Measurements from ENCODE around the gene RFFL. TPM values are rescaled to one million over a fixed set of nuclear protein-coding genes. Genes with fewer than 3 reads are reported as not detected.

Gene RFFL
- polyA plus RNA-seq, 1 donor from 2014 or later = 6.6 TPM

- no peaks in the 10 kb centered on the region for H3K9me3 ChIP-seq (ENCODE audit: low read length)
- no peak overlapping the region for H3K27ac ChIP-seq (ENCODE audit: low read length)
- no peak for TF ChIP-seq CTCF (IDR thresholded peaks at IDR 0.05; ENCODE audit: poor library complexity, severe bottlenecking)
- TF ChIP-seq POLR2AphosphoS5 (IDR thresholded peaks at IDR 0.05) = no peak
- TF ChIP-seq EZH2 (IDR thresholded peaks at IDR 0.05; ENCODE audit: borderline replicate concordance, insufficient read depth, low read length, poor library complexity, severe bottlenecking) = no peak
- TF ChIP-seq EP300 (conservative IDR thresholded peaks at IDR 0.05; ENCODE audit: poor library complexity, severe bottlenecking) = no peak
- TF ChIP-seq REST (IDR thresholded peaks at IDR 0.05; ENCODE audit: borderline replicate concordance) = no peak
- no peaks in the 10 kb centered on the region for H4K20me1 ChIP-seq (ENCODE audit: insufficient read depth)
- H3K36me3 ChIP-seq (ENCODE audit: insufficient read depth, low read length) = peaks cover 10% of the 10 kb centered on the region
- no peaks in the 10 kb centered on the region for H3K79me2 ChIP-seq (replicated peaks; ENCODE audit: insufficient read depth, low read length)
- H3K27me3 ChIP-seq (ENCODE audit: insufficient read depth, low read depth, low read length) = no peaks in the 10 kb centered on the region
- no peak overlapping the region for H3K9ac ChIP-seq (ENCODE audit: low read length)
- no peak overlapping the region for H3K4me2 ChIP-seq (ENCODE audit: low read length)
- H2AFZ ChIP-seq (ENCODE audit: low read depth, low read length) = no peak overlapping the region
- no peak overlapping the region for H3K4me3 ChIP-seq (ENCODE audit: low read length)
- H3F3A ChIP-seq (ENCODE audit: insufficient read depth, low read length, poor library complexity, severe bottlenecking) = no peaks in the 10 kb centered on the region
- no peaks in the 10 kb centered on the region for H3K9me2 ChIP-seq (ENCODE audit: insufficient read depth, low read length)
Observed at GRCh38 chr17:35017021-35017420, 46.5 kb downstream of the RFFL start.

- Histone ChIP-seq H3K9me2 (ENCODE audit: insufficient read depth, low read length) (no peaks in the 10 kb centered on the region), H2AFZ (ENCODE audit: low read depth, low read length) (no peak overlapping the region), H3K9me3 (ENCODE audit: low read length) (no peaks in the 10 kb centered on the region), H3K4me3 (ENCODE audit: low read length) (no peak overlapping the region), H3K36me3 (ENCODE audit: insufficient read depth, low read length) (peaks cover 10% of the 10 kb centered on the region), H3K27ac (ENCODE audit: low read length) (no peak overlapping the region), H3K27me3 (ENCODE audit: insufficient read depth, low read depth, low read length) (no peaks in the 10 kb centered on the region), H3F3A (ENCODE audit: insufficient read depth, low read length, poor library complexity, severe bottlenecking) (no peaks in the 10 kb centered on the region), H3K79me2 (replicated peaks; ENCODE audit: insufficient read depth, low read length) (no peaks in the 10 kb centered on the region), H3K9ac (ENCODE audit: low read length) (no peak overlapping the region), H3K4me2 (ENCODE audit: low read length) (no peak overlapping the region), H4K20me1 (ENCODE audit: insufficient read depth) (no peaks in the 10 kb centered on the region)
- TF ChIP-seq MXI1 (conservative IDR thresholded peaks at IDR 0.05; ENCODE audit: poor library complexity, severe bottlenecking) = no peak
- TF ChIP-seq SMC3 (conservative IDR thresholded peaks at IDR 0.05; ENCODE audit: poor library complexity) = no peak
- no peak for TF ChIP-seq CTCF (IDR thresholded peaks at IDR 0.05; ENCODE audit: poor library complexity, severe bottlenecking)
- TF ChIP-seq EP300 (conservative IDR thresholded peaks at IDR 0.05; ENCODE audit: poor library complexity, severe bottlenecking) = no peak
- no peak for TF ChIP-seq RAD21 (conservative IDR thresholded peaks at IDR 0.05)
- no peak for TF ChIP-seq EZH2 (IDR thresholded peaks at IDR 0.05; ENCODE audit: borderline replicate concordance, insufficient read depth, low read length, poor library complexity, severe bottlenecking)
- TF ChIP-seq POLR2AphosphoS5 (IDR thresholded peaks at IDR 0.05) = no peak
- TF ChIP-seq TAF1 (IDR thresholded peaks at IDR 0.05; ENCODE audit: low read depth) = no peak
- TF ChIP-seq REST (IDR thresholded peaks at IDR 0.05; ENCODE audit: borderline replicate concordance) = no peak
Observed at GRCh38 chr17:35016369-35016768, 47.1 kb downstream of the RFFL start.

All from neural cell (in vitro differentiated cells).